Measurements from ENCODE around the gene PIP4K2A.

Gene PIP4K2A

DNA sequence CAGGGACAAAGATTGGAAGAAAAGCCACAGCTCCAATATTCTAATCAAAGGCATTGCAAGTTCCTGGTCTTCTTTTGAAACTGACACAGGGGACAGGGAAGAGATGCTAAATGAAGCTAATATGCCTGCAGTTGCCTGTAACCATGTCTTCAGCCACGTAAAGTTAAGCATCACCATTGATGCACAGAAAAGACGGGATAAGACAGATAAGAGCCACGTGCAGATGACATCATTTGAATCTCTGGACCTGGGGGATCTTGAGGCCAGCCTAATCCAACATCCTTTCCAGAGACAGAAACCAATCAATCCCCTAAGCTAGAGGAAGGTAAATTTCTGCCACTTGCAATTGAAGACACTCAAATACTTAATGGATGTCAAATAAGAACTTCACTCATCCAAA lies 93.4 kb downstream of the PIP4K2A start:
- peaks cover 20% of the 10 kb centered on the region for H3K4me1 ChIP-seq (ENCODE audit: control insufficient read depth, insufficient read depth, low read length)

DNA sequence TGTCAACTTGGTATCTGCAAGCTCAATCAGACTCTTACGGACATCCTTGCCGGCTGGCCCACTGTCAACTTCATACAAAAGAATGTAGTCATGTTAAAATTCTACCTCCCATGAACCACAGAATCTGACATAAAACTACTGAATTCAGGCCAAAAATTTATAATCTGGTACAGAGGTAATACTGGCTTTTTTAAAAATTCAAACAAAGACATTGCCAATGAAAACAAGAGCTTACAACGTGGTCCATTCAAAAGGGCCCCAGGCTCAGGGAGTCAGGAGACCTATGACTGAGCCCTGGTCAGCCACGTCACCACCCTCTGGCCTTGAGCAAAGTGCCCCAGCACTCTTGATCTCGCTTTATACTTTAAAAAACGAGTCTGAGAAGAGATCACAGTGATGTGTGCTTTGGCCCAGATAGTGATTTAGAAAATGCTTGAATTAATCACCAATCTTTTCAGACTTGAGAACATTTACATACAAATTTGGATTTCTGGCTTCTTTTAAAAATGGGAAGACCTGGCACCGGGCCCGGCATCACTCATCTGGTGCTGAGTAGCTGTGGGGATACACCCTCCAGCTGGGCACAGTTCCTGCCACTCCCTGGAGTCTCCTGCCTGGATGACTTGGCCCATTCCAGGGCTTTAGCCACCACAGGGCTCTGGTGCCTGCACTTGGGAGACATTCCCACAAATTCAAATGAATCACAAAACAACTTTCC lies 94.1 kb downstream of the PIP4K2A start:
- Histone ChIP-seq H3K27me3 (ENCODE audit: control insufficient read depth, insufficient read depth, low read length) (no peaks in the 10 kb centered on the region), H3K9me3 (ENCODE audit: control insufficient read depth, low read length) (no peaks in the 10 kb centered on the region), H3K9ac (ENCODE audit: low read length) (no peak overlapping the region), H3K4me3 (ENCODE audit: low read length) (no peak overlapping the region), H3K36me3 (ENCODE audit: control insufficient read depth, insufficient read depth, low read length) (no peaks in the 10 kb centered on the region), H3K4me1 (ENCODE audit: control insufficient read depth, insufficient read depth, low read length) (peaks cover 23% of the 10 kb centered on the region)

More for the DNA sequence above, 93.4 kb downstream of the PIP4K2A start:
- no peaks in the 10 kb centered on the region for H3K9me3 ChIP-seq (ENCODE audit: control insufficient read depth, low read length)
- no peak overlapping the region for H3K9ac ChIP-seq (ENCODE audit: low read length)
- H3K4me3 ChIP-seq (ENCODE audit: low read length) = no peak overlapping the region
- no peaks in the 10 kb centered on the region for H3K36me3 ChIP-seq (ENCODE audit: control insufficient read depth, insufficient read depth, low read length)
- no peaks in the 10 kb centered on the region for H3K27me3 ChIP-seq (ENCODE audit: control insufficient read depth, insufficient read depth, low read length)

- H3K4me3 ChIP-seq (ENCODE audit: low read length) = no peak overlapping the region
- H3K9me3 ChIP-seq (ENCODE audit: control insufficient read depth, low read length) = no peaks in the 10 kb centered on the region
- H3K4me1 ChIP-seq (ENCODE audit: control insufficient read depth, insufficient read depth, low read length) = peaks cover 28% of the 10 kb centered on the region
- H3K36me3 ChIP-seq (ENCODE audit: control insufficient read depth, insufficient read depth, low read length) = no peaks in the 10 kb centered on the region
- H3K27me3 ChIP-seq (ENCODE audit: control insufficient read depth, insufficient read depth, low read length) = no peaks in the 10 kb centered on the region
- no peak overlapping the region for H3K9ac ChIP-seq (ENCODE audit: low read length)
Observed at GRCh38 chr10:22619101-22619500, 95.3 kb downstream of the PIP4K2A start.

DNA sequence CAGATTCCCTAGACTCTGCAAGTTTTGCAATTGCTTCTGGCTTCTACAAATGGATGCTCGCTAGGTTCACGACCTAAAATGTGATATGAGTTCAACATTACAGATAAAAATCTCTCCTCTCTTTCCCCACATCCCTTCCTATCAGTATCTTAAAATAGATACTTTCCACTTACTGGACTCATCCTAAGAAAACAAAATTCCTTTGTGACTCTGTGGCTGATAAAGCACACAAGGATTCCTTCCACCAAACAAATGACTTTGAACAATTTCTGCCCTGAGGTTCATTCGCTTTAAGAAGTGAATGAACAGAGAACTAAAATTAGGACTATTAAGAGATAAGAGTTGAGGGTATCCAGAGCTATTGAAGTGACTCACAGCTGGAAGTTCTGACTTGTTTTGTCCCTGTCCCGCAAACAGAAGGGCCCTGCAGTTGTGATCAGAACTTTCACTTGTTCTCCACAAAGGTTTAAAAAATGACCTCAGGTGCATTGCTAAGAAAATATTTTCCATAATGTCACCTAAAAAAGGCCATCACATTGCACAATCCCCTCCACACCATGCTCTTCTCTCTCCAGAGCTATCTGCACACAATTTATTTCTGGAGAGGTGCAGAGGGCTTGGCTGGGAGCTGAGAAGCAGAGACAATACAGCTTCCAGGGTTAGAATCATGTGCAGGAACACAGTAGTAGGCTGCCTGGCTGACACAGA lies 96.1 kb downstream of the PIP4K2A start:
- no peaks in the 10 kb centered on the region for H3K9me3 ChIP-seq (ENCODE audit: control insufficient read depth, low read length)
- H3K4me1 ChIP-seq (ENCODE audit: control insufficient read depth, insufficient read depth, low read length) = peaks cover 28% of the 10 kb centered on the region
- no peak overlapping the region for H3K9ac ChIP-seq (ENCODE audit: low read length)
- H3K27me3 ChIP-seq (ENCODE audit: control insufficient read depth, insufficient read depth, low read length) = no peaks in the 10 kb centered on the region
- H3K36me3 ChIP-seq (ENCODE audit: control insufficient read depth, insufficient read depth, low read length) = no peaks in the 10 kb centered on the region
- no peak overlapping the region for H3K4me3 ChIP-seq (ENCODE audit: low read length)

- Histone ChIP-seq H3K27me3 (ENCODE audit: control insufficient read depth, insufficient read depth, low read length) (no peaks in the 10 kb centered on the region), H3K4me1 (ENCODE audit: control insufficient read depth, insufficient read depth, low read length) (peaks cover 28% of the 10 kb centered on the region), H3K9me3 (ENCODE audit: control insufficient read depth, low read length) (no peaks in the 10 kb centered on the region), H3K36me3 (ENCODE audit: control insufficient read depth, insufficient read depth, low read length) (no peaks in the 10 kb centered on the region), H3K9ac (ENCODE audit: low read length) (no peak overlapping the region), H3K4me3 (ENCODE audit: low read length) (no peak overlapping the region)
Observed at GRCh38 chr10:22617516-22617915, 96.9 kb downstream of the PIP4K2A start.

DNA sequence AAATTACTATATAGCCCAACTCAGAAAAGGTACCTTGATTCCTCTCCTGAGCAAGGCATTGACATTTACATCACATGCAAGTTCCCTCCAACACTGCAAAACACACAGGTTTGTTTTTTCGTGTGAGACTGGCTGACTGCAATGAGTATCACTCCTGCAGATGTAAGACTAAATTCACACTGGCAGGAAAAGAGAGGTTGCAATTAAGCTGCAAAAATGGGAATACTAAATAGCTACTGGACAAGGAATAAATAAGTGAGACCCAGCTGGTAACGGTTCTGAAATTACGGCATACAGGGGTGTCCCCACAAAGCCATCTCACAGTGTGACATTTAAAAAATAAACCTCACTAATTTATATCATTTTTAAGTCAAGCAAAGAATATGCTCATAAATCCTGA lies 97.3 kb downstream of the PIP4K2A start:
- Histone ChIP-seq H3K27me3 (ENCODE audit: control insufficient read depth, insufficient read depth, low read length) (no peaks in the 10 kb centered on the region), H3K4me3 (ENCODE audit: low read length) (no peak overlapping the region), H3K9me3 (ENCODE audit: control insufficient read depth, low read length) (no peaks in the 10 kb centered on the region), H3K9ac (ENCODE audit: low read length) (no peak overlapping the region), H3K4me1 (ENCODE audit: control insufficient read depth, insufficient read depth, low read length) (peaks cover 28% of the 10 kb centered on the region), H3K36me3 (ENCODE audit: control insufficient read depth, insufficient read depth, low read length) (no peaks in the 10 kb centered on the region)

GRCh38 chr10:22615819-22616499 lies 98.4 kb downstream of the PIP4K2A start:
- Histone ChIP-seq H3K27me3 (ENCODE audit: control insufficient read depth, insufficient read depth, low read length) (no peaks in the 10 kb centered on the region), H3K4me3 (ENCODE audit: low read length) (peak overlapping the region; percentile 65), H3K36me3 (ENCODE audit: control insufficient read depth, insufficient read depth, low read length) (no peaks in the 10 kb centered on the region), H3K9me3 (ENCODE audit: control insufficient read depth, low read length) (no peaks in the 10 kb centered on the region), H3K4me1 (ENCODE audit: control insufficient read depth, insufficient read depth, low read length) (peaks cover 28% of the 10 kb centered on the region), H3K9ac (ENCODE audit: low read length) (peak overlapping the region; percentile 58)

- Histone ChIP-seq H3K36me3 (ENCODE audit: control insufficient read depth, insufficient read depth, low read length) (no peaks in the 10 kb centered on the region), H3K27me3 (ENCODE audit: control insufficient read depth, insufficient read depth, low read length) (no peaks in the 10 kb centered on the region), H3K4me1 (ENCODE audit: control insufficient read depth, insufficient read depth, low read length) (peaks cover 25% of the 10 kb centered on the region), H3K9me3 (ENCODE audit: control insufficient read depth, low read length) (no peaks in the 10 kb centered on the region), H3K9ac (ENCODE audit: low read length) (no peak overlapping the region), H3K4me3 (ENCODE audit: low read length) (no peak overlapping the region)
Observed at GRCh38 chr10:22615101-22615500, 99.3 kb downstream of the PIP4K2A start.

- Histone ChIP-seq H3K9me3 (ENCODE audit: control insufficient read depth, low read length) (no peaks in the 10 kb centered on the region), H3K36me3 (ENCODE audit: control insufficient read depth, insufficient read depth, low read length) (no peaks in the 10 kb centered on the region), H3K9ac (ENCODE audit: low read length) (no peak overlapping the region), H3K27me3 (ENCODE audit: control insufficient read depth, insufficient read depth, low read length) (no peaks in the 10 kb centered on the region), H3K4me3 (ENCODE audit: low read length) (no peak overlapping the region), H3K4me1 (ENCODE audit: control insufficient read depth, insufficient read depth, low read length) (peaks cover 20% of the 10 kb centered on the region)
Observed at GRCh38 chr10:22613011-22613410, 101.4 kb downstream of the PIP4K2A start.

DNA sequence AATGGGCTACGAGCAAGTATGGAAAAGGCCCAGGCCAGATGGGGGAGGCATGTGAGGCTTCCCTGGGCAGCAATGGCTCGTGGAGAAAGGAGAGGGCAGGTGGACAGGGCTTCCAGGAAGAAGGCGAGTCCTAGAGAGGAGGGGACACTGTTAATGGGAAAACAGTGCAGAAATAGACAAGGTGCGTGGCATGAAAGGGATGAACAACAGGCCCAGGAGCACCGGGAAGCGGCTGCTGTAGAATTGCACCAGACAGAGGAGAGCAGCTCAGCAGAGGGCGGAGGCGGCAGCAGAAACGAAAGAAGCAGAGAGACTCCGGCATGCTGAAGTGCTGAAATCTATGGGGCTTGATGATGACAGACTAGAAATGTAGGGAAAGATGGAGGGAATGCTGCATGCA lies 102.1 kb downstream of the PIP4K2A start:
- H3K36me3 ChIP-seq (ENCODE audit: control insufficient read depth, insufficient read depth, low read length) = no peaks in the 10 kb centered on the region
- H3K27me3 ChIP-seq (ENCODE audit: control insufficient read depth, insufficient read depth, low read length) = no peaks in the 10 kb centered on the region
- H3K9ac ChIP-seq (ENCODE audit: low read length) = no peak overlapping the region
- H3K4me3 ChIP-seq (ENCODE audit: low read length) = no peak overlapping the region
- peaks cover 13% of the 10 kb centered on the region for H3K4me1 ChIP-seq (ENCODE audit: control insufficient read depth, insufficient read depth, low read length)
- H3K9me3 ChIP-seq (ENCODE audit: control insufficient read depth, low read length) = no peaks in the 10 kb centered on the region

DNA sequence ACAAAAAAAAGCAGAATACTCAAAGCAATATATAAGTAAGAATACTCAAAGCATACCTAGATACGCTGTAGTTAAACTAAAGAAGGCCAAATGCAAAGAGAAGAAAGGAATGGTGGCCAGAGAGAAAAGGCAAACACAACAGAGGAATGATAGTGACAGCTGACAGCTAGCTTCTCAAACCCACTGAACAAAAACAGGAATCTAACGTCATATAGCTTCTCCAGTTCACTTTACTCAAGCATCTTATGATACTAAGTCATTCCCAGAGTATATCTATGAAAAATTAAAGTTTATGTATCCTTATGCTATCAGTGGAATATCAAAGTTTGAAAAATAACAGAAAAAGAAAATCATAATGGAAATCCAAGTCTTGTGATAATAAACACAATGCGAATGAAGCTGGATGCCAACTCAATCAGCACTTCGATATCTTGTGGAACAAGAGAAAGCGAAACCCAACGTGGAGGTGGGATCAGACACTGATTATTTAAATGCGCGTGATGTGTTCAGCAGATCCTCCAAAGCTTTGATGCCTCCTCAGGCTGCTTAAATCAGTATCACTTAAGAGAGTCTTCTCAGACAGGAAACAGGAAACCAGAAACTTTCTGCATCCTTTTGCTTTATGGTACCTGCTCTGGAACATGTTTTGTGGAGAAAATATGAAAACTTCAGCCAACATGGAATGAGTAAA lies 102.8 kb downstream of the PIP4K2A start:
- H3K4me1 ChIP-seq (ENCODE audit: control insufficient read depth, insufficient read depth, low read length) = peaks cover 13% of the 10 kb centered on the region
- H3K9ac ChIP-seq (ENCODE audit: low read length) = no peak overlapping the region
- H3K36me3 ChIP-seq (ENCODE audit: control insufficient read depth, insufficient read depth, low read length) = no peaks in the 10 kb centered on the region
- H3K4me3 ChIP-seq (ENCODE audit: low read length) = no peak overlapping the region
- no peaks in the 10 kb centered on the region for H3K27me3 ChIP-seq (ENCODE audit: control insufficient read depth, insufficient read depth, low read length)
- no peaks in the 10 kb centered on the region for H3K9me3 ChIP-seq (ENCODE audit: control insufficient read depth, low read length)

- Histone ChIP-seq H3K4me3 (ENCODE audit: low read length) (no peak overlapping the region), H3K36me3 (ENCODE audit: control insufficient read depth, insufficient read depth, low read length) (no peaks in the 10 kb centered on the region), H3K4me1 (ENCODE audit: control insufficient read depth, insufficient read depth, low read length) (peaks cover 8% of the 10 kb centered on the region), H3K9ac (ENCODE audit: low read length) (no peak overlapping the region), H3K9me3 (ENCODE audit: control insufficient read depth, low read length) (no peaks in the 10 kb centered on the region), H3K27me3 (ENCODE audit: control insufficient read depth, insufficient read depth, low read length) (no peaks in the 10 kb centered on the region)
Observed at GRCh38 chr10:22610610-22611009, 103.8 kb downstream of the PIP4K2A start.

Measured in mucosa of stomach (tissue), 1 donor.